Parathyroid adenoma (tissue), 2 donors: ENCODE data around the gene ARHGAP4.

Source experiments
- H2AFZ ChIP-seq: fragments of 300-600 bp; sonication (generic); one replicate; pipeline ENCODE4 v1.7.0; 2017; ENCODE audit warnings: antibody characterized with exemption, mild to moderate bottlenecking
- H3K27ac ChIP-seq: fragments of 300-600 bp; sonication (generic); one replicate; pipeline ENCODE4 v1.7.0; 2017
- H3K27me3 ChIP-seq: fragments of 300-600 bp; sonication (generic); one replicate; pipeline ENCODE4 v1.7.0; 2017; ENCODE audit warnings: low read length; ENCODE audit not compliant: control insufficient read depth, insufficient read depth
- H3K36me3 ChIP-seq: fragments of 300-600 bp; sonication (generic); one replicate; pipeline ENCODE4 v1.7.0; 2017; ENCODE audit warnings: low read length; ENCODE audit not compliant: control insufficient read depth, insufficient read depth
- H3K4me1 ChIP-seq: fragments of 300-600 bp; sonication (generic); one replicate; pipeline ENCODE4 v1.7.0; 2017; ENCODE audit warnings: control low read depth
- H3K4me2 ChIP-seq: fragments of 300-600 bp; sonication (generic); one replicate; pipeline ENCODE4 v1.7.0; 2017; ENCODE audit warnings: low read length
- H3K4me3 ChIP-seq: fragments of 300-600 bp; sonication (generic); one replicate; pipeline ENCODE4 v1.7.0; 2017; ENCODE audit warnings: low read depth, low read length
- H3K79me2 ChIP-seq: fragments of 300-600 bp; sonication (generic); one replicate; pipeline ENCODE4 v1.7.0; 2017; ENCODE audit warnings: control low read depth
- H3K9ac ChIP-seq: fragments of 300-600 bp; sonication (generic); one replicate; pipeline ENCODE4 v1.7.0; 2017; ENCODE audit warnings: mild to moderate bottlenecking
- H3K9me3 ChIP-seq: fragments of 300-600 bp; sonication (generic); one replicate; pipeline ENCODE4 v1.7.0; 2017; ENCODE audit warnings: low read length; ENCODE audit not compliant: control insufficient read depth
- CTCF ChIP-seq: fragments of 300-600 bp; sonication (generic); IDR thresholded peaks from one replicate; pipeline ENCODE4 v1.7.0; 2017; ENCODE audit warnings: antibody characterized with exemption, mild to moderate bottlenecking
- donor health status: primary hyperparathyroidism.

Gene ARHGAP4

GRCh38 chrX:153864101-153864500, 62.0 kb downstream of the ARHGAP4 start:
- Histone ChIP-seq H3K4me2 (no peak overlapping the region), H3K9me3 (no peaks in the 10 kb centered on the region), H3K9ac (no peak overlapping the region), H3K27ac (no peak overlapping the region), H3K27me3 (no peaks in the 10 kb centered on the region), H3K4me1 (no peaks in the 10 kb centered on the region), H3K4me3 (no peak overlapping the region), H2AFZ (no peak overlapping the region), H3K36me3 (no peaks in the 10 kb centered on the region), H3K79me2 (no peaks in the 10 kb centered on the region)
- no peak for TF ChIP-seq CTCF

- Histone ChIP-seq H3K9me3 (no peaks in the 10 kb centered on the region), H3K4me1 (no peaks in the 10 kb centered on the region), H3K4me3 (no peak overlapping the region), H3K9ac (no peak overlapping the region), H3K36me3 (no peaks in the 10 kb centered on the region), H3K4me2 (no peak overlapping the region), H3K27me3 (no peaks in the 10 kb centered on the region), H3K27ac (no peak overlapping the region), H2AFZ (no peak overlapping the region), H3K79me2 (no peaks in the 10 kb centered on the region)
- TF ChIP-seq CTCF: no peak
These were observed 62.6 kb downstream of the ARHGAP4 start for GRCh38 chrX:153863251-153863991.

GRCh38 chrX:153862369-153863250, 63.5 kb downstream of the ARHGAP4 start:
- Histone ChIP-seq H3K27ac (no peak overlapping the region), H3K4me2 (no peak overlapping the region), H3K79me2 (no peaks in the 10 kb centered on the region), H3K4me1 (no peaks in the 10 kb centered on the region), H3K27me3 (no peaks in the 10 kb centered on the region), H2AFZ (no peak overlapping the region), H3K36me3 (no peaks in the 10 kb centered on the region), H3K9me3 (no peaks in the 10 kb centered on the region), H3K9ac (no peak overlapping the region), H3K4me3 (no peak overlapping the region)
- TF ChIP-seq CTCF: no peak

- H2AFZ ChIP-seq: no peak overlapping the region
- H3K36me3 ChIP-seq: no peaks in the 10 kb centered on the region
- no peaks in the 10 kb centered on the region for H3K9me3 ChIP-seq
- no peaks in the 10 kb centered on the region for H3K27me3 ChIP-seq
- H3K79me2 ChIP-seq: no peaks in the 10 kb centered on the region
- no peak for TF ChIP-seq CTCF
- no peak overlapping the region for H3K9ac ChIP-seq
- no peaks in the 10 kb centered on the region for H3K4me1 ChIP-seq
- H3K4me2 ChIP-seq: no peak overlapping the region
- no peak overlapping the region for H3K4me3 ChIP-seq
- no peak overlapping the region for H3K27ac ChIP-seq
These were observed 64.2 kb downstream of the ARHGAP4 start for GRCh38 chrX:153861733-153862310.
